Measurements from ENCODE around the gene GPR33. TPM values are rescaled to one million over a fixed set of nuclear protein-coding genes. Genes with fewer than 3 reads are reported as not detected.

GPR33 gene
- total RNA-seq (2014; rRNA removed; shearing (Covaris generic)): not detected in 2 replicates

GRCh38 chr14:31487886-31488285 is at the start of gene GPR33:
GPR33 (minus strand) TSS chr14:31488039; CDS start chr14:31483965, 4,074 bp downstream.

DNA sequence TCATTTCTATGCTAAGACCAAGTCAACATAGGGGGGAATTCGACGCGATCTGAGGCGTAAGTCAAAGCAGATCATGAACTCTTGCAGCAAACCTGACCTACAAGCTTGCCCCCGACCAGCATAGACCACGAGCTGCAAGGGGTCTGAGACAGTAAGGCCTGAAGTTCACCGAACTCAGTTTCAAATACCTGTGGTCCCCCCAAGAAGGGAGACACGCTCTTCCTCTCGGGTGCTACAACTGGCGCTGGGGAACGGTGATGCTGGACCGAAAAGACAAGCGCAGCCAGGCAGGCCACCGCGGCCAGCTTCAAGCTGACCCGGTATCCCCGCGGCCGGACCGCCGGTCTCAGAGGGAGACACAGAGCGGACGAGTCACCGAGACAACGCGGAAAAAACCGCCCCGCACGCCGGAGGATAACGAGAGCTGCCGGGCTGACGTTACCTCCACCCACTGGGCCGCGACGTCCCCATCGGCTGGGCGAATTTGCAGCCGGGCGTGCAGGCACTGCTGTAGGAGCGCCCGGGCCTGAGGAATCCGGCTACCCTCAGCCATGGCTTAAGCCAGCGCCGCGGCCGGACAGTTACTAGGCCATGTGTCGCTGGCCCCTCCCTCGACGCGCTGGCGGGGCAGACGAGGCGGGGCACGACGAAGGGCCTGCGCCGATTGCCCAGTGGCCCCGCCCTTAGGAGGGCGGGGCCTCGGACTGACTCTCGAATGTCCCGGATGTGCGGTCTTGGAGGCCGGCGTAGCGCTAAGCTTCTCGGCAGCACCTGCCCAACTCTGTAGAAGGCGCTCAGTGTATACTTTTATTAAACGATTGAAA is 30.8 kb downstream of the GPR33 start, which contains the start of gene DTD2:
DTD2 (minus strand) TSS at position 666 of the 824 bp plus-strand sequence; CDS start at position 553, 113 bp downstream.

Other genes with a start within 250 kb of the GPR33 start
- 4.8 and 11.5 TPM in 2 replicates for gene HEATR5A, start 67.5 kb downstream of the GPR33 start, total RNA-seq (2014; rRNA removed; shearing (Covaris generic))
- gene DTD2, start 30.5 kb downstream of the GPR33 start, total RNA-seq (2014; rRNA removed; shearing (Covaris generic)): 15.5 TPM in 2 replicates
- gene NUBPL, start 73.4 kb upstream of the GPR33 start, total RNA-seq (2014; rRNA removed; shearing (Covaris generic)): 6.8 and 8.7 TPM in 2 replicates